Activated CD8-positive, alpha-beta memory T cell treated with anti-CD3 and anti-CD28 coated beads for 36 hours (primary cell): ENCODE results near the gene PECR. TPM values are rescaled to one million over a fixed set of nuclear protein-coding genes. Genes with fewer than 3 reads are reported as not detected.

Experiments
- CTCF ChIA-PET: fragments of 350-600 bp; sonication (Branson Sonifier 250); formaldehyde crosslinking; loops from one replicate; lab custom pipeline; 2021; ENCODE audit warnings: antibody characterized with exemption; lab: Charles Lee
- POLR2A ChIA-PET: fragments of 350-600 bp; sonication (Branson Sonifier 250); formaldehyde crosslinking; loops from one replicate; lab custom pipeline; 2021; ENCODE audit warnings: antibody characterized with exemption; lab: Charles Lee
- total RNA-seq, 2 experiments: library from RNA; stranded (reverse); gene quantifications; one replicate each; pipeline ENCODE4 v1.2.3, GENCODE V29; 2021

Gene PECR
- total RNA-seq, 2 experiments from 2014 or later, result 15.3 to 15.5 TPM

- POLR2A ChIA-PET, result no interaction called here
- CTCF ChIA-PET, result no interaction called here
Measured at GRCh38 chr2:216052420-216052819, 29.2 kb downstream of the PECR start.

DNA sequence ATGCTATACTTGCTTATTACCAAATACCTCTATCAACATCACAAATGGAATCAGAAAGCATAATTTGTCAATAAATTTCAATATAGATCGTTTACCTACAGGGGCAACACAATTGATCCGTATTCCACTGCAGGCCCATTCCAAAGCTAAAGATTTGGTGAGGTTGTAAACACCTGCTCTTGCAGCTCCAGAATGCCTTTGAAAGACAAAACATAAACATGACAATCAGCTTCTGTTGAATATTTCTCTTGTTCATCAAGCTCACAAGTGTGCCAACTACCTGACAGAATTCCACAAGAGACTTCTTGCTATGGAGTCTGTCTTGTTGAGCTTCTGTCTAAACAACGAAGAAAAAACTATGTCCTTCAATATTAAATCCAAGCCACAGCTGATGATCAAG lies 30.3 kb downstream of the PECR start:
- POLR2A ChIA-PET, result no interaction called here
- CTCF ChIA-PET, result interaction anchor here (0.6 kb wide), 1 partner anchor 11 kb away, joined by 3 read pairs; no protein-coding TSS in a partner anchor

DNA sequence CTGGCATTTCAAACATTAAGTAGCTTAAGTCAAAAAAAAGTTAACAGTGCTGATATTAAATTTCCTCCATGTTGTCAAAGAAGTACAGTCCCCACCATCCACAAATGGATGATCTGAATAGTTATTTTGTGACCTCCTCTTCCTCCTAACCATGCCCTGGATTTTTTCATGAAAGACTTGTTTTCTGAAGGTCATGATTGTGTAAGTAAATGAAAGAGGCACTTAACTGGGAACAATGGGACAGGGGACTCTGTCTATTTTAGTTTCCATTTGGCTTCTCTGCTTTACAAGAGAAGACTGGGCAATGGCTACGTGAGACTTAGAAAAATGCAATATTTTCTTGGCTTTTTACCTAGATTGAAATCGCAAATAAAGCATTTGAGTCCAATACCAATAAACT lies 32.2 kb downstream of the PECR start:
- POLR2A ChIA-PET, result no interaction called here
- CTCF ChIA-PET, result no interaction called here

- CTCF ChIA-PET, result interaction anchor here (0.6 to 1.3 kb wide), 2 partner anchors 9 to 460 kb away, joined by 3 read pairs; no protein-coding TSS in a partner anchor
- POLR2A ChIA-PET, result no interaction called here
Measured at GRCh38 chr2:216047397-216047796, 34.2 kb downstream of the PECR start.

GRCh38 chr2:216044883-216045486 lies 36.6 kb downstream of the PECR start:
- POLR2A ChIA-PET, result no interaction called here
- CTCF ChIA-PET, result interaction anchor here (1.3 to 3.2 kb wide), 2 partner anchors 11 to 13 kb away, joined by 3 to 12 read pairs; no protein-coding TSS in a partner anchor

GRCh38 chr2:216043949-216044348 lies 37.7 kb downstream of the PECR start:
- ChIA-PET CTCF (interaction anchor here (3.2 kb wide), 1 partner anchor 10 kb away, joined by 12 read pairs; no protein-coding TSS in a partner anchor), POLR2A (interaction anchor here (0.6 kb wide), 1 partner anchor 30 kb away, joined by 3 read pairs; no protein-coding TSS in a partner anchor)

DNA sequence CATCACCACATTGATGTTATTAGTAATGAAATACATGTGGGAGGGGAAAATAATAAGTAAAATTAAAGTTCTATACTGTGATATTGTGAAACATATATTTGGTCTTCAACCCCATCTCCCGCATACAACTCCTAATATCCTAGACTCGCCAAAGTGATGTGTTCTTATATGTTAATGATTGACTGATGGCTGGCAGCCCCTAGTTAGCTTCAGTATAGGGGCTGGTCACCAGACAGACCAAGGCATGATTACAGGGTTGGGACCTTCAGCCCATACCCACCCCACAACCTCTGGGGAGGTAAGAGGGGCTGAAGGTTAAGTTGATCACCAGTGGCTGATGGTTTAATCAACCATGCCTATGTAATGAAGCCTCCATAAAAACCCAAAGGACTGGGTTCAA lies 40.2 kb downstream of the PECR start:
- ChIA-PET POLR2A (no interaction called here), CTCF (interaction anchor here (0.6 kb wide), 1 partner anchor 73 kb away, joined by 3 read pairs; no protein-coding TSS in a partner anchor)

DNA sequence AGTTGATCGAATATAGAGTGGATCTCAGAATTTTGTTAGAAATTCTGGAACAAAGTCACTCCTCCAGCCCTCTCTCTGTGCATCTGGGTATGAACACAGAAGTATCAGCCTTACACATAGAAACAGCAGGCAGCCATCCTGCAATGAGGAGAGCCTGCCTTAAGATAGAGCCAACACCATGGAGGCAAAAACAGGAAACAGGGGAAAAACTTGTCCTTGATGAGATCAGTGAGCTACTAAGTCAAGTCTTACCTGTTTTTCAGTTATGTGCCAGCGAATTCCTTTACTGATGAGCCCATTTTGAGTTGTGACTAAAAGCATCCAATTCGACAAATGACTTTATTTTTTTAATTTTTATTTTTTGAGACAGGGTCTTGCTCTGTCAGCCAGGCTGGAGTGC lies 41.7 kb downstream of the PECR start:
- POLR2A ChIA-PET, result no interaction called here
- CTCF ChIA-PET, result interaction anchor here (1.2 kb wide), 1 partner anchor 18 kb away, joined by 3 read pairs; no protein-coding TSS in a partner anchor

DNA sequence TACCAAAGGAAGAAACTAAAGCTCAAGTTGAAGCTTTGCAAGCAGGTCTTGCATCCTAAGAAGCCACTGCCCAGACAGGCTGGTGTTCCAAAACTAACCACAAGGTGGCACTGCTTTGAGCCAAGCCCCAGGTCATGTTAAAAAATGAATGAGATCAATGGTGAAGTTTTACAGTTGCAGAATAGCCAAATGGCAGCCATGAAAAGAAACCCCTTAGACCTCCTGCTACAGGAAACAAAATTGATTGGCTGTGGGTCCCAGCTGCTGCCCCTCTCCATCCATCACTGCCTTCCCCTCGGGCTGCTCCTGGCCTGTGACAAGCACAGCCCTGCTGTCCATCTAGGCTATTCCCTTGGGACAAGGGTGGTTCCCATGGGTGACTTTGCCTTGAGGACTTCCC lies 47.5 kb downstream of the PECR start:
- ChIA-PET CTCF (interaction anchor here (0.6 to 6.5 kb wide), 14 partner anchors 9 to 153 kb away, joined by 3 to 26 read pairs (median 4); partner anchors contain the start of gene XRCC5), POLR2A (no interaction called here)

- ChIA-PET CTCF (interaction anchor here (1.0 to 6.5 kb wide), 12 partner anchors 8 to 91 kb away, joined by 3 to 26 read pairs (median 4); partner anchors contain the start of gene XRCC5), POLR2A (interaction anchor here (0.7 kb wide), 1 partner anchor 379 kb away, joined by 3 read pairs; the partner anchor contains the start of gene SMARCAL1)
Measured at GRCh38 chr2:216033403-216033802, 48.2 kb downstream of the PECR start.

GRCh38 chr2:216031960-216032689 lies 49.5 kb downstream of the PECR start:
- POLR2A ChIA-PET, result interaction anchor here (0.5 to 0.7 kb wide), 2 partner anchors 48 to 109 kb away, joined by 3 to 4 read pairs; no protein-coding TSS in a partner anchor

GRCh38 chr2:216030216-216030615 lies 51.4 kb downstream of the PECR start:
- ChIA-PET CTCF (interaction anchor here (0.5 to 6.5 kb wide), 2 partner anchors 11 to 1481 kb away, joined by 3 to 26 read pairs; no protein-coding TSS in a partner anchor), POLR2A (no interaction called here)

More at GRCh38 chr2:216031960-216032689, 49.5 kb downstream of the PECR start:
- CTCF ChIA-PET, result interaction anchor here (1.0 to 6.5 kb wide), 4 partner anchors 9 to 50 kb away, joined by 5 to 26 read pairs (median 6); partner anchors contain the start of genes PECR and TMEM169

DNA sequence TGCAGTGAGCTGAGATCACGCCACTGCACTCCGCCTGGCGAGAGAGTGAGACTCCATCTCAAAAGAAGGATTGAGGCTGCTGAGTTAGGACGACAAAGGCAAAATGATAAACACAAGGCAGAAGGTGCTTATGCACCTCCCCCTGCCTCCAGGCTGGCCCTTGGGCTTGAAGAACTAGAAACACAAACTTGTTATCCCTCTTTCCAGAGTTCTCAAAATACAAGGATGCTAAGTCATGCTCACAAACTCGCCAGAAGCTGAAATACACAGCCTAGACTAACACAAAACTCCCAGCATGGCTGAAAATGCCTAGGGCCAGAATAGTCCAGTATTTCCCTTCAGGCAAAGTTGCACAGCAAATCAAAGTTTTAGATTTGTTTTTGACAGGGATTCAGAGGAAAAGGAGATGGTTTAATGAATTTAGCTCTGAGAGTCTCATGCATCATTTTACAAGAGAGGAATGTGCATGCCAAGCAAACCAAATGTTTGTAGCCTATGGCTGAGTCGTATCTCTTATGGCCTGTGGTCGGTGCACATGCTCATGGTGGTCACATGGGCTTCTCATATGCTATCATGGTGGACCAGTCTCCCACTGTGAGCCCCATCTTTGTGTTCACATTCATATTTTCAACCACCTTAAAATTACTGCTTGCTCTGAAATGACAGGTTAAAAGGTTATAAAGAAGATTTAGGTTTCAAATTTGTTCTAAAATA lies 52.0 kb downstream of the PECR start:
- POLR2A ChIA-PET, result no interaction called here

GRCh38 chr2:216024779-216025336 lies 56.8 kb downstream of the PECR start:
- CTCF ChIA-PET, result interaction anchor here (1.0 to 1.5 kb wide), 2 partner anchors 9 to 75 kb away, joined by 3 to 4 read pairs; no protein-coding TSS in a partner anchor
- POLR2A ChIA-PET, result no interaction called here

More for the DNA sequence above, 52.0 kb downstream of the PECR start:
- CTCF ChIA-PET, result no interaction called here

DNA sequence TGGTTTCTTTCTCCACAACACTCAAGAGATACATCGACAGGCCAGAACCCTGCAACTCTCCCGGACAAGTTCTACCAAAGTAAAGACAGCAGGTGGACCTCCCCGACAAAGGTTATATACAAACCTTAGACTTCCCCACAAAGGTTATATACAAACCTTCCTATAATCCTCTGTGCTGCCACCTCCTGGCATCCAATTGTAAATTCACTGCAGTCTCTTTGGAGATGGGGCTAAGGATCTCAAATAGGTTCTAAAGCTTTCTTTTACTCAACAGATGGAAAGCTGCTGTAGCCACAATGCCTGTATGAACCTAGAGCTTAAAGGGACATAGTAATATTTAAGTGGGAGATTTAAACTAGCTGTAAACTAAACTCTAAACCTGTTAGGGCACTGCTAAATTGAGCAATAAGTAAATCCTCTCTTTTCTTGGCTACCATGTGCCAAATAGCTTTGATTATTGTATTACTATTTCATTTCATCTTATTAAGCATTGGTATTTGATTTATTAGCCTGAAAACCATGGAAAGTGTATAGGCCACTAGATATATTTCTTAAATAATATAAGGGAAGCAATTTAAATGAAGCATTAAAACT lies 58.5 kb downstream of the PECR start:
- CTCF ChIA-PET, result interaction anchor here (0.6 to 4.9 kb wide), 10 partner anchors 9 to 211 kb away, joined by 3 to 20 read pairs (median 3); partner anchors contain the start of genes PECR and TMEM169
- POLR2A ChIA-PET, result no interaction called here

DNA sequence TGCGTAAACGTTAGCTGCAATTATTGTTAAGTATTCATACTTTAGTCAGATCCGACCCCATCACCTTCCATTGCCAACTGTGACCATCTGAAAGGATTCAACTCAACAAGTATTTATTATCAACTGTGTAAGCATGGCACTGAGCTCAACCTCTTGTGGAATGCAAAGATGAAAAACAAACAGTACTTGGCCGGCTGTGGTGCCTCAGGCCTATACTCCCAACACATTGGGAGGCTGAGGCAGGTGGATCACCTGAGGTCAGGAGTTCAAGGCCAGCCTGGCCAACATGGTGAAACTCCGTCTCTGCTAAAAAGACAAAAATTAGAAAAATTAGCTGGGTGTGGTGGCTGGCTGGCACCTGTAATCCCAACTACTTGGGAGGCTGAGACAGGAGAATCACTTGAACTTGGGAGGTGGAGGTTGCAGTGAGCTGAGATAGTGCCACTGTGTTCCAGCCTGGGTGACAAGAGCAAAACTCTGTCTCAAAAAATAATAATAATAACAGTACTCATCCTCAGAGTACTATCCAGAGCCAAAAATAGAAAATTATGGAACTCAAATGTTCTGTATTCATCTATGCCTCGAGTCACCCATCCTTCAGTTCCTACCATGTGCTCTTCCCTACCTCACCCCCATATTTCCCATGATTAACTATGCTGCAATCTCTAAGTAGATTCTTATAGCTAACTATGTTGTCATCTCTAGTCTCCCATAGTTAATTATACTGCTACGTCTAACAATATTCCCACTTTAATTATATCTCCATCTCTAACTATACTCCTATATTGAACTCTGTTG lies 59.6 kb downstream of the PECR start:
- POLR2A ChIA-PET, result no interaction called here
- CTCF ChIA-PET, result interaction anchor here (1.3 to 4.9 kb wide), 3 partner anchors 10 to 71 kb away, joined by 4 to 20 read pairs (median 6); no protein-coding TSS in a partner anchor

GRCh38 chr2:216018709-216019108 lies 62.9 kb downstream of the PECR start:
- POLR2A ChIA-PET, result interaction anchor here (0.5 kb wide), 1 partner anchor 708 kb away, joined by 3 read pairs; no protein-coding TSS in a partner anchor
- CTCF ChIA-PET, result interaction anchor here (0.7 to 4.5 kb wide), 5 partner anchors 13 to 96 kb away, joined by 3 to 26 read pairs (median 4); no protein-coding TSS in a partner anchor
